NCI-H2029 (cell line): ENCODE data around the gene PTGFRN.

Experiments
- DNase-seq: peaks from one replicate; lab custom pipeline; 2025; lab: John Stamatoyannopoulos, UW

Gene PTGFRN

GRCh38 chr1:117033772-117034171, 124.1 kb downstream of the PTGFRN start:
- DNase-seq = no peak

DNA sequence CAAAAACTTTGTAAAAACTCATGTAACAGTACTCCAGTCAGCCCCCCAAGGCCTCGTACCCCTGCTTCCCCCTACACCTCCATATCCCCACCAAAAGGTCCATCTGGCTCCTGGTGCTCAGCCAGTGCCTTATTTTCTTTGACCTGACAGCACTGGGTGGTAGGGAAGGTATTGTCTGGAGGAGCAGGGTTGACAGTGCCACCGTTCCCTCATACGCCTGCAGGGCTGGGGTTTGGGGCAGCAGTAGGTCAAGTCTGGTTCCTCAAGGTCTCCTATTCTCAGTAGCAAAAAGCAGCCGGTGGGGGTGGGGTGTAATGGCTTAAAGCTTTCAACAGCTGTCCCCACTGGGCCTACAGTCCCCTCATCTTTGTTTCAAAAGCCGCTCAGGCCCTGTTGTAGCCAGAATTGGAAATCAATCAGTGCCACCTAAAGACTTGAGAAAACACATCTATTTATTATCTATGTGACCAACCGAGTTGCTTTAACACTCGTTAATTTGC, 125.1 kb downstream of the PTGFRN start:
- DNase-seq = no peak

- no peak for DNase-seq
Measured at GRCh38 chr1:117036018-117036461, 126.3 kb downstream of the PTGFRN start.

DNA sequence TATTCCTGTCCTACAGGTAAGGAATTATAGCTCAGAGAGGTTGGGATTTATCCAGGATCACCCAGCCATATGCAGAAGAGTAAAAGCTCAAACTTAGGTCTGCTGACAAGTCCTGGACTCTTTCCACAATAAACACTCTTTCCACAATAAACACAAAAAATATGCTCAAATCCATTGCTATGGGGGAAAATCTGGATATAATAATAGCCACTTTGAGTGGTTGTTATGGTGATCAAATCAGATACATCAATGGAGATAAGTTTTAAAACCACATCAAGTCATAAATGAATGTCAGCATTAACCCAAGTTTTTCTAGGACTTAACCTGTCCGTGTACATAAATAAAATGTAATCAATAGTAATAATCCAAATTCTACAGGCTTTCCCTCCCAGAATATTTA, 128.1 kb downstream of the PTGFRN start:
- no peak for DNase-seq

DNA sequence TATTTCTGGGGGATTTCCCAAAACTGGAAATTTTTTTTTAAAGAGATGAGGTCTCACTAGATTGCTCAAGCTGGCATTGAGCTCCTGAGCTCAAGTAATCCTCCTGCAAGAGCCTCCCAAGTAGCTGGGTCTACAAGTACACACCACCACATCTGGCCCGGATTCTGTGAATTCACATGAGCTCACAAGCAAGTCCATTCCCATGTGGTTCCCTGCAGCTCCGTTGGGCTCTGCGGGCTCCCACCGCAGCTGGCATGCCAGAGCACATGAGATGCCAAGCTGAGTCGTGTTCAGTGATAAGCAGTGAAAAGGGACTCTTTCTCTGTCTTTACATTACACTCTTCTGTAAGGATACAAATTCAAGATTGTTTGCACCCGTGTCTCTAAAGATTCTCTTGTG, 128.5 kb downstream of the PTGFRN start:
- no peak for DNase-seq
